RPMI8226 (cell line): Measurements from ENCODE around the gene ZC3H11A.
A peak's percentile ranks its signal among the peaks of the same experiment; 100 is the strongest.
"Not testable (repeated sequence)": the region's sequence is repeated elsewhere in the genome, so short reads cannot be mapped to it uniquely, and the experiment has no call there.

Source experiments
- DNase-seq: peaks from one replicate; pipeline ENCODE4 v3.0.0-alpha.2; 2015

The ZC3H11A gene

GRCh38 chr1:203795441-203796235, at the start of gene ZC3H11A, which contains the start of gene ZBED6:
Gene ZC3H11A, plus strand, starts transcription at chr1:203795623. Its CDS starts 21,448 bp downstream, at chr1:203817071.
Gene ZBED6, plus strand, starts transcription at chr1:203795623. Its CDS starts 1,900 bp downstream, at chr1:203797523.
- peak; percentile 100 for DNase-seq

DNA sequence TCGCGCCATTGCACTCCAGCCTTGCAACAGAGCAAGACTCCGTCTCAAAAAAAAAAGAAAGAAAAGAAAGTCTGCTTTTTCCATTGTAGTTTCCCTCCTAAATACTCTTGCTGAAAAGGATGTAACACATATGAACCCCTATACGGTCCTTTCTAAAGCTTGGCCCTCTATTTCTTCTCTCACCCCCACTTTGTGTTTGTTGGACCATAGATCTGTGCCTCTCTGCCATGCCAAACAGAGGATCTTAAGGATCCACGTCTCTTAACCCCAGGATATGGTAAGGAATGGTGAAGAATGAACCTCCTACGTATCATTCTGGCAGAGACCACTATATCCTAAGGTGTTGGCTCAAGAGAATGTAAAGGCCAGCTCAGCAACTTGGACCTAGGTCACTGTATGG, 49.1 kb upstream of the ZC3H11A start:
- DNase-seq, result no peak

DNA sequence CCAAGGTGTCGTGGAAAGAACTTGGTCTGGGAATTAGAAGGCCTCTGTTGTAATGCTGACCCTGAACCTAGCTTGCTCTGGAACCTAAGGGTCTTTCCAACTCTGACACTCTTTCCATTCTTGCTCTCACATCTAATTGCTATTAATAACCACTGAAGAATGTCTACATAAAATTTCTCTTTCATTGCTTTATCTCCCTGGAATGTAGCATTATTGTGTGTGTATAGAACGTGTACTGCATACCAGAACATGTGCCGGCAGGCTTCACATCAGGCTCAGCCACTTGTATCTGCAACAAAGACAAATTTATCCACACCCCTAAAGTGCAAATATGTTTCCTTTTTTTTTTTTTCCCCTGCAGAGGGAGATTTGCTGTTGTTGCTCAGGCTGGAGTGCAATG, 44.4 kb upstream of the ZC3H11A start:
- DNase-seq, result no peak

- not testable (repeated sequence) for DNase-seq
These were observed 43.6 kb upstream of the ZC3H11A start for GRCh38 chr1:203751618-203752361.

DNA sequence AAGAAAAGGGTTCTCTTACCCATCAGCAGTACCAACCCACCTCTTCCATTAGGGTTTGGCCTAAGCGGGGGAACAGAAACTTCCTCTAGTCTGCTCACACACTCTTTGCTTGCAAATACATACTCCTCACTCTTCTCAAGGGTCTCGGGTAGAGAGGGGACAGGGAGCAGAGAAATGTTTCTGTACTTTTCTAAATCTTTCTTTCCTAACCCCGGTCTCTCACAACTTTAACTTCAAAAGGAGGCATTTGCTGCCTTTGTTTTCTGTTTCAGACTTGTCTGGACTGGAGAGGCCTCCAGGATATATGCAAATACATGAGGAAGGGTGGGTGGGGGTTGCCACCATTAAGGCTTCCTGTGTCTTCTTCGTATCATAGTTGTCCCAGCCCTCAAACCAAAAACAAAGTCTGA, 41.0 kb upstream of the ZC3H11A start:
- DNase-seq, result no peak

DNA sequence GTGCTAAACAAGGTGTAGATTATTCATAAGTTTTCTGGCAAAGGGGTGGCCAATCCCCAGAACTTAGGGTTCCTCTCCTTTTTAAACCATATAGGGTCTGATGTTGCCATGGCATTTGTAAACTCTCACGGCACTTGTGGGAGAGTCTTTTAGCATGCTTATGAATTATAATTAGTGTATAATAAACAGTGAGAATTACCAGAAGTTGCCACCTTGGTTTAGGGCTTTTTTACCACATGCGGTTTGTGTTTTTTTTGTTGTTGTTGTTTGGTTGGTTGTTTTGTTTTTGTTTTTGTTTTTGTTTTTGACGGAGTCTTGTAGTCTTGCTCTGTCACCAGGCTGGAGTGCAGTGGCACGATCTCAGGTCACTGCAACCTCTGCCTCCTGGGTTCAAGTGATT, 39.4 kb upstream of the ZC3H11A start:
- no peak for DNase-seq

- DNase-seq, result not testable (repeated sequence)
These were observed 36.7 kb upstream of the ZC3H11A start for GRCh38 chr1:203758749-203759148.

GRCh38 chr1:203760506-203760905, 34.9 kb upstream of the ZC3H11A start:
- DNase-seq, result no peak

DNA sequence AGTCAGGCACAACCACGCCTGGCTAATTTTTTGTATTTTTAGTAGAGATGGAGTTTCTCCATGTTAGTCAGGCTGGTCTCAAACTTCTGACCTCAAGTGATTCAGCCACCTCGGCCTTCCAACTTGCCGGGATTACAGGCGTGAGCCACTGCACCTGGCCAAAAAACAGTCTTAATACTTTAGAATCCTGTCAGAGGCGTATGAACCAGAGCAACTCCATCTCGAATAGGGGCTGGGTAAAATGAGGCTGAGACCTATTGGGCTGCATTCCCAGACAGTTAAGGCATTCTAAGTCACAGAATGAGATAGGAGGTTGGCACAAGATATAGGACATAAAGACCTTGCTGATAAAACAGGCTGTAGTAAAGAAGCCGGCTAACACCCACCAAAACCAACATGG, 33.5 kb upstream of the ZC3H11A start:
- not testable (repeated sequence) for DNase-seq

DNA sequence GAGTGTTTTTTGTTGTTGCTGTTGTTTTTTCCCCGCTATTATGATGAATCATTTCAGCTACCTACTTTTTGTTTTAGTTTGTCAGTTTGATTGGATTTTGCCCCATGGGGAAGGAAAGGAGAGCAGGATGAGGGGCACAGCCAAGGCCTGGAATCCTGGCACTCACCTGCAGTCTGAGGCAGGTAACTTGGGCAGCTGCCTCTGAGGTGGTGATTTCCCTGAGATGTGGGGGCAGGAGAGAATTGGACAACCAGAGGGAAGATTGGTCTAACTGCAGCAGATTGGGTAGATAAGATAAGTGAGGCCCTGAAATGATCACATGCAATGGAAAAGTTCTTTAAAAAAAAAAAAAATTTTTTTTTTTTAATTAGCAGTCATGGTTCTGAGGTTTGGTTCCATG, 31.9 kb upstream of the ZC3H11A start:
- DNase-seq, result no peak

- no peak for DNase-seq
These were observed 31.1 kb upstream of the ZC3H11A start for GRCh38 chr1:203764105-203765028.

DNA sequence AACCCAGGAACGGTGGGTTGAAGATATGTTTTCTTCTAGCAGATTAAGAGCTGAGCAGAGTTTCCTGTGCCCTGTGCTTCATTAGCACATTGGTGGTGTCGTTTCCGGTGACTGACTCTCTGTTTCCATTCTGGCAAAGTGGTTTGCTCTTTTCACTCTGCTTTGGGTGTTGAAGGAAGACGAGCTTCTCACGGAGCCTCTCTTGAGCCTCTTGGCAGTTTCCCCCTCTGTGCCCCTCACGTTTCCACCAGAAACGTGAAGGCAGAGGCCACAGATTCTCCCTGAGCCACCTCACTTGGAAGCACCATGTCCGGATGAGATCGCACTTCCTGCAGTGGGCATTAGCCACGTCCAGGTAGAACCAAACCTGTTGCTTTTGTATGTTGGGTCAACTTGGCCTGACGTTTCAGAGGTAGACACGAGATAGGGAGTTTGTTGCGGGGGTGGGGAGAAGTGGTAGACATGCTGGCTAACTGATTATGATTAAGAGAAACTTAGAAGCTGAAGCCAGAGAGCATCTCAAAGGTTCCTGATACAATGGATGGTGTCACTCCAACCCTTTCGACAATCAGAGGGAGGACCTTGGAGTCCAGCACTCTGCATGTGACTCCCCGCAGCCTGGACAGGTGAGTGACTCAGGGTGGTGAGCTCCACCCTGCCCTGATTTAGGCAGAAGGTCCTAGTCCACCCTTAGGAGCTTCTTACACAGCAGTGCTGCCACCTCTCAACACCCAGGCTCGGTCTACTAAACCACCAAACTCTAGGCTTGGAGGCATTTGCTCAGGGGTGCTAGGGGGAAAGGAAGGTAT, 30.2 kb upstream of the ZC3H11A start, which contains the start of gene LAX1:
Gene LAX1 (plus strand): TSS at position 155 of the 809 bp plus-strand sequence. CDS start 383 bp downstream, at position 538.
- peak; percentile 70 for DNase-seq

DNA sequence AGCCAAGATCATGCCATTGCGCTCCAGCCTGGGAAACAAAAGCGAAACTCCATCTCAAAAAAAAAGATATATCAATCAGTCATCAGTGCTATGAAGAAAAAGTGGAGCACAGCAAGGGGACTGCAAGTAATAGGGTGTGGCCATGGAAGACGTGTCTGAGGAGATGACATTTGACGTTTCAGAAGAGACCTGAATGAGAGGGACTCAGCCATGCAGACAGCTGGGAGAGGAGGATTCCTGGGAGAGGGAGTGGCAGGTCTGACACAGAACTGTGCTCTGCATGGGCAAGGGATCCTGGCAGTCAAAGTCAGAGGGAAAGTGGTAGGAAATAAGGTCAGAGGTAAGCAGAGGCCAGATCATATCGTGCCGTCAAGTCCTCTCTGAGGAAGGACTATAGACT, 27.2 kb upstream of the ZC3H11A start:
- no peak for DNase-seq

DNA sequence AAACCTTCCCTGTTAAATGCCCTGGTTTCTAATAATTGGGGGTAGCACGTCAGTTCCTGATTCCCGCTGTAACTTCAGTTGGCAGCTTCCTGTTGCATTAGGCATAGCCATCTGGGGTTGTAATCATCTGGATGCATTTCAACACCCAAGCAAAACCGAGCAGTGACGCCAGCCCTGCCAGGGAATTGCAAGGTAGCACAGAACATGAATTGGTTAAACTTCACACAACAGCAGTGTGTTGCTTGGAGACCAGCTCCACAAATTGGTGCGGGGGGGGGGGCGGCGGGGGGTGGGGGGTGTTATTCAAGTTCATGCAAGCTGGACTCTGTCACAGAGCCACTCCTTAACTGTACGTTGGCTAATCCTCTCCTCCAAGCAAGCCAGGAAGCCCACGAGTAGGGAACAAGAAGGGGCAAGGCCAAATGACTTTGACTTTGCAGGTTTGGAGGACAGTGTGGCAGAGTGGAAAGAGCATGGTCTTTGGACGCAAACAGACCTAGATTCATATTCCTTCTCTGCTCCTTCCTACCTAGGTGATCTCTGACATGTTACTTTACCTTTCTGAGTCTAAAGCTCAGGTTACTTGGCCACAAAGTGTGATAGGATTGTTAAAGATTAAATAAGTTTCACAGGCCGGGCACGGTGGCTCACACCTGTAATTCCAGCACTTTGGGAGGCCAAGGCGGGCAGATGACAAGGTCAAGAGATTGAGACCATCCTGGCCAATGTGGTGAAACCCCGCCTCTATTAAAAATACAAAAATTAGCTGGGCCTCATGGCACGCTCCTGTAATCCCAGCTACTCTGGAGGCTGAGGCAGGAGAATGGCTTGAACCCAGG, 25.7 kb upstream of the ZC3H11A start:
- no peak for DNase-seq

GRCh38 chr1:203771901-203772301, 23.5 kb upstream of the ZC3H11A start:
- no peak for DNase-seq

- no peak for DNase-seq
These were observed 22.6 kb upstream of the ZC3H11A start for GRCh38 chr1:203772836-203773235.

GRCh38 chr1:203776636-203777035, 18.8 kb upstream of the ZC3H11A start:
- DNase-seq, result no peak

GRCh38 chr1:203777596-203777995, 17.8 kb upstream of the ZC3H11A start:
- no peak for DNase-seq

DNA sequence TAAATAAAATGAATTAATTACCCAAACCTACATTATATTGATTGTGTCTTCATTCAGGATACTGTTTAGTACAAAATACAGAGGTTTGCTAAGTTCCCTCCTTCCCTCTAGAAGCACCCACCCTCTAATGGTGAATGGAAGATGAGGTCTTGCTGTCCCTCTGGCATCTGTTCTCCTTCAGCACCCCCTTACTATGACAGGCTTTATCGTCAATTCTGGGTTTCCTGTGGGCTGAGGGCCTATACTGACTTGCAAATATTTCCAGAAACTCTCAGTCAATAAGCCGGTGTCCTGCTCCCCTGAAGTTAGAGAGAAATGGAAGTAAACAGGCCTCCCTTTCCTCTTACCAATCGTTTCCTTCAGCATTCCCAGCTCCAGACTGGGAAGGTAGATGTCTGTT, 17.3 kb upstream of the ZC3H11A start:
- DNase-seq, result no peak

DNA sequence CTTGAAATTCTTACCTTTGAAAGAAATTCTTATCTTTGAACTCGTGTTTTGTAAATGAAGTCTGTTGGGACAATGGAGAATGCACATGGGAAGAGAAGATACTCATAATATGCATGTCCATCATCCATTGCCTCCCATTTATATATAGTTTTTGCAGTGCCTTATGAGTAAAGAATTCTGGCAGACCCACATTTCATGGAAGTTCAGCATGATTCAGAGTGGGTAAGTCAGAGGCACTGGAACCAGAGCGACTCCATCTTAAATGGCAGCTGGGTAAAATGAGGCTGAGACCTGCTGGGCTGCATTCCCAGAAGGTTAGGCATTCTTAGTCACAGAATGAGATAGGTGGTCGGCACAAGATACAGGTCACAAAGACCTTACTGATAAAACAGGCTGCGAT, 16.6 kb upstream of the ZC3H11A start:
- no peak for DNase-seq

DNA sequence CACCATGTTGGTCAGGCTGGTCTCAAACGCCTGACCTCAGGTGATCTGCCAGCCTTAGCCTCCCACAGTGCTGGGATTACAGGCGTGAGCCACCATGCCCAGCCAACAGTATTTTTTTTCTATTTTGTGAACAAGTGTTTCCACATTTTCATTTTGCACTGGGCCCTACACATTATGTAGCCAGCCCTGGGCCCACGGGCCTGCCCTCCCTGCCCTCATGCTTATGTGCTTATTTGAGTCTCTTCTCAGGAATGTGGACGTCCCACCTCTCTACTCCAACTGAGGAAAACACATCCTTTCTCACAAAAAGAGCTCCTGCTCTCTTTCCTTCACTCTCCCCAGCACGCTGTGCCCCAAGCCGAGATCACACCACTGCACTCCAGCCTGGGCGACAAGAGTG, 13.5 kb upstream of the ZC3H11A start:
- no peak for DNase-seq
